Activated naive CD8-positive, alpha-beta T cell (primary cell): Measurements from ENCODE around the gene INO80E.
A peak's percentile ranks its signal among the peaks of the same experiment; 100 is the strongest.

ENCODE experiments used
- H3K27ac Mint-ChIP-seq: one replicate; pipeline ENCODE4 v1.8.0; 2021; ENCODE audit warnings: mixed read lengths
- H3K27me3 Mint-ChIP-seq: one replicate; pipeline ENCODE4 v1.8.0; 2021; ENCODE audit warnings: mixed read lengths
- H3K36me3 Mint-ChIP-seq: one replicate; pipeline ENCODE4 v1.8.0; 2021; ENCODE audit warnings: mixed read lengths
- H3K4me1 Mint-ChIP-seq: one replicate; pipeline ENCODE4 v1.8.0; 2021; ENCODE audit warnings: low read depth, mixed read lengths
- H3K4me3 Mint-ChIP-seq: one replicate; pipeline ENCODE4 v1.8.0; 2021; ENCODE audit warnings: mild to moderate bottlenecking, mixed read lengths
- H3K9me3 Mint-ChIP-seq: one replicate; pipeline ENCODE4 v1.8.0; 2021; ENCODE audit warnings: low read depth, mixed read lengths

INO80E gene

DNA sequence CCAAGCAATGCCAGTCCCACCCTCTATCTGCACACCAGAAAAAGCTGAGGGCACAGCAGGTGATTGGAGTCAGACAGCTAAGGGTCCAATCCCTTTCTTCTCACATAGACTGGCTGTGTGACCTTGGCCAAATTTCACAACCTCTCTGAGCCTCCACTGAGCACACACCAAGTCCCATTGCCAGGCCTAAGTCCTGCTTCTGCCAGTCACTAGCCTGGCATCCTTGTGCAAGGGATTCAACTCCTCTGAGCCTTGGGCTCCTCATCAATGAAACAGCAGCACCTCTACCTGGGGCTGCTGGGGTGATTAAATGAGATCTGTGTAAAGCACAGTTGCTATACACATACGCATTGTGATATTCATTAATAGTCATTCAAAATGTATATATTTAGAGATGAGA is 50.5 kb downstream of the INO80E start:
- no peaks in the 10 kb centered on the region for H3K9me3 Mint-ChIP-seq

DNA sequence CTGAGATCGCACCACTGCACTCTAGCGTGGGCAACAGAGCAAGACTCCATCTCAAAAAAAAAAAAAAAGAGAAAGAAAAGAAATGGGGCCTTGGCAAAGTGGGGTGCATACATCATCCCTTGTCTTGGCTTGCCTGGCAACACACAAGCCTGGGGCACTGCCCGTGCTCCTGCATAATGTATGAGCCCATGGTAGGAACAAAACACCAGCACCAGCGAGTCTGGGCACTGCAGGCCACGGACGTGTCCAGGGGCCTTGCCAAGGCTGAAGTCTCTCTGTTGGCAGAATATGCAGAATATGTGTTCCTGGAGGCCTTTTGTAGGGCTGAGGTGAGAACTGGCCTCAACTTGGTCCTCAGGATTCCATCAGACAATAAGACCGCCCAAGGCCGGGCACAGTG is 53.8 kb downstream of the INO80E start:
- Mint-ChIP-seq H3K27ac (no peak overlapping the region), H3K4me1 (peaks cover 12% of the 10 kb centered on the region), H3K27me3 (no peaks in the 10 kb centered on the region), H3K9me3 (no peaks in the 10 kb centered on the region), H3K36me3 (no peaks in the 10 kb centered on the region), H3K4me3 (no peak overlapping the region)

More for the DNA sequence above, 50.5 kb downstream of the INO80E start:
- Mint-ChIP-seq H3K27ac (no peak overlapping the region), H3K4me3 (no peak overlapping the region), H3K27me3 (no peaks in the 10 kb centered on the region), H3K4me1 (peaks cover 2% of the 10 kb centered on the region), H3K36me3 (no peaks in the 10 kb centered on the region)

GRCh38 chr16:30051518-30051917 is 55.5 kb downstream of the INO80E start:
- Mint-ChIP-seq H3K27ac (peak overlapping the region; percentile 61), H3K36me3 (no peaks in the 10 kb centered on the region), H3K27me3 (no peaks in the 10 kb centered on the region)

GRCh38 chr16:30052671-30053372 is 56.8 kb downstream of the INO80E start:
- Mint-ChIP-seq H3K27me3 (no peaks in the 10 kb centered on the region), H3K4me1 (peaks cover 17% of the 10 kb centered on the region), H3K9me3 (no peaks in the 10 kb centered on the region), H3K4me3 (peak overlapping the region; percentile 92), H3K36me3 (no peaks in the 10 kb centered on the region), H3K27ac (peak overlapping the region; percentile 66)

More at GRCh38 chr16:30051518-30051917, 55.5 kb downstream of the INO80E start:
- peak overlapping the region; percentile 80 for H3K4me3 Mint-ChIP-seq
- H3K4me1 Mint-ChIP-seq, result peaks cover 17% of the 10 kb centered on the region
- H3K9me3 Mint-ChIP-seq, result no peaks in the 10 kb centered on the region

GRCh38 chr16:30053376-30054015 is 57.5 kb downstream of the INO80E start:
- H3K27ac Mint-ChIP-seq, result peak overlapping the region; percentile 16
- no peaks in the 10 kb centered on the region for H3K27me3 Mint-ChIP-seq
- no peaks in the 10 kb centered on the region for H3K36me3 Mint-ChIP-seq
- H3K9me3 Mint-ChIP-seq, result no peaks in the 10 kb centered on the region
- H3K4me1 Mint-ChIP-seq, result peaks cover 17% of the 10 kb centered on the region
- H3K4me3 Mint-ChIP-seq, result peak overlapping the region; percentile 82

- no peaks in the 10 kb centered on the region for H3K36me3 Mint-ChIP-seq
- H3K4me3 Mint-ChIP-seq, result peak overlapping the region; percentile 68
- H3K27ac Mint-ChIP-seq, result no peak overlapping the region
- H3K4me1 Mint-ChIP-seq, result peaks cover 17% of the 10 kb centered on the region
- H3K27me3 Mint-ChIP-seq, result no peaks in the 10 kb centered on the region
- H3K9me3 Mint-ChIP-seq, result no peaks in the 10 kb centered on the region
These were observed 58.4 kb downstream of the INO80E start for GRCh38 chr16:30054451-30054850.

DNA sequence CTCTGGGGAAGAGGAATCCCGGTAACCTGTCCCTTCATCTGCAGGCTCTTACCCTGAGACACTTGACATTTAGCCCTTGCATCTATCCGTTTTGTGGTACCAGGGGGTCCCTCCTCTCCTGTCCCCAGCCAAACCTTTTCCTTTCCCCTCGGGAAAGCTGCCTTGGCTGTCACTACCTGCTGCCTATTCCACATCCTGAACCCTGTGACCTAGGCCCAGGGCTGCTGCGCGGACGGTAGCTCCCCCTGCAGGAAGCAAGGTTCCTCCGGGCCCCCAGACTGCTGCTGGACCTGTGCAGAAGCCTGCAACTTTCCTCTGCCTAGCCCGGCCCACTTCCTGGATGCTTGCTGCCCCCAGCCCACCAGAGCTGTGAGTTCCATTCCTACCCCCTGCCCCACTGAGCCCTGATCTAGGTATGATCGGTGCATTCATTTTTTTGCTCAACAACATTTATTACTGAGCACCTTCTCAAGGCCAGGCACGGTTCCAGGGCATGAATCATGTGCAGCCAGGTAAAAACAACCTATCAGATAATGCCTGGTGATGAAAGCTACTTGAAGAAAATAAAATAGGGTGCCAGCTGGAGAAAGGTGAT is 59.0 kb downstream of the INO80E start:
- Mint-ChIP-seq H3K9me3 (no peaks in the 10 kb centered on the region), H3K36me3 (no peaks in the 10 kb centered on the region), H3K27ac (no peak overlapping the region), H3K27me3 (no peaks in the 10 kb centered on the region), H3K4me3 (peak overlapping the region; percentile 68), H3K4me1 (peaks cover 17% of the 10 kb centered on the region)
